GM18498 (cell line): Measurements from ENCODE around the gene POU2F2.

ENCODE experiments used
- ATAC-seq: cut with Tn5 transposase; IDR thresholded peaks from one replicate; pipeline ENCODE4 v1.9.1; 2021; ENCODE audit warnings: mild to moderate bottlenecking, moderate library complexity; ENCODE audit not compliant: unreplicated experiment

The POU2F2 gene

DNA sequence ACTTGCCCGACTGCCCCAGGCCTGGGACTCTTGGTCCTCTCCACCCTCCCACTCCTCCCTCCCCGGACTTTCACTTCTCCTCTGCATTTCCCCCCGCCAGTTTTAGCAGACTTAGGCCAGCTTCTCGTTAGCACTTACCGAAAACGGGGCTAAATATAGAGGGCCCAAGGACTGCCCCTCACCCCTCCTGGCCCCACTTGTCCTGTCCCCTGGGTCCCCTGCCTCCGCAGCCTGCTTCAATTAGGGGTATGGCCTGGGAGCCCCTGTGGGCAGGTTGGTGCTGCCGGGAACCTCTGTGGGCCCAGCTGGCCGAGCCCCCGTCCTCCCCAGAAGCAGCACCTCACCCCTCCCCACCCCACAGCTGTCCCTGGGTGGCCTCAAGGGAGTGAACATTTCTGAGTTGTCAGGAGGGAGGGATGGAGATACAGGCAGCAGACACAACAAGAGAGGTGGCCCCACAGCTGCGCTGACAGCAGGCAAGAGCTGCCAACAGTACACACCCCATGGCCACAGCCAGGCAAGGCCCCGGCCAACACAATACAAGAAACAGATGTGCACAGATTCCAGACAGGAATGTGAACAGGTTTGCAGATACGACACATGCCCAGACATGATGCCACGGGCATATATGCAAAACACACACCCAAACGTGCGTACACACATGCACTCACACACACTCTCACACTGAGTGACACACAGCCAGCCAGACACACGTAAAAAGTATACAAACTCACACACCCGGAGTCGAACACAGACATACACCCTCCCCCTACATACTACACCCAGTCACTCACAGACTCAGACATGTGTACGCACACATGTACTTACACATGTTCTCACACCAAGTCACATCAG is 2.6 kb downstream of the POU2F2 start:
- ATAC-seq, result peak; percentile 62

DNA sequence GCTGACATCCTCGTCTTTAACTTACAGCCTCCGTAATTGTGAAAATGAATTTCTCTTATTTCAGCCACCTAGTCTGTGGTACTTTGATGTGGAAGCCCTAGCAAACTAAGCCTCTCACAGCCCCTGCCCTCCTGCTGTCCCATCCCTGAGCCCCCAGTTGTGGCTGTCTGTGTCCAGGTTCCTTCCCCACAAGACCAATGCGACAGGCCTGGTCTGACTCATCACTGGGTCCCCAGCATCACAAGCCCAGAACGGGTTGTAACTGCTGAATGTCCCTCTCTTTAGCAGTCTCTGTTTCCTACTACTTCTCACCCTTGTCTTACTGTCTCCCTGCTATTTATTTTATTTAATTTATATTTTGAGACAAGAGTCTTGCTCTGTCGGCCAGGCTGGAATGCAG is 5.7 kb downstream of the POU2F2 start:
- no peak for ATAC-seq

DNA sequence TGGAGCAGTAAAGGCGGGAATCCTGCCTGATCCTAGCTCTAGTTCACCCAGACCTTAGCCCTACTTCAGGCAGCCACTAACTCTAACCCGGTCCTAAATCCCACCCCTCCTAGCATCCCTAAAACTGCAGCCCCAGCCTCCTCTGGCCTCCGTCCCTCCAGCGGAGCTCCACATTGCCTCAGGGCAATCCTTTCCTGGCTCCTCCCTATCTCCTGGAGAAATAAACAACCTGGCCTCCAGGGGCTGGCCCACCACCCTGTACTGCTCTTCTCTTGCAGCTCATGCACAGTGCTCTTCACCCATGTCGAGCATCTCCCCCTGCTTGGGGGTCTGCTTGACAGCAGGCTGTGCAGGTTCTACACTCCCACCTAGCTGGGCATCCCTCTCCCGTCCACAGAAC is 6.7 kb downstream of the POU2F2 start:
- no peak for ATAC-seq

DNA sequence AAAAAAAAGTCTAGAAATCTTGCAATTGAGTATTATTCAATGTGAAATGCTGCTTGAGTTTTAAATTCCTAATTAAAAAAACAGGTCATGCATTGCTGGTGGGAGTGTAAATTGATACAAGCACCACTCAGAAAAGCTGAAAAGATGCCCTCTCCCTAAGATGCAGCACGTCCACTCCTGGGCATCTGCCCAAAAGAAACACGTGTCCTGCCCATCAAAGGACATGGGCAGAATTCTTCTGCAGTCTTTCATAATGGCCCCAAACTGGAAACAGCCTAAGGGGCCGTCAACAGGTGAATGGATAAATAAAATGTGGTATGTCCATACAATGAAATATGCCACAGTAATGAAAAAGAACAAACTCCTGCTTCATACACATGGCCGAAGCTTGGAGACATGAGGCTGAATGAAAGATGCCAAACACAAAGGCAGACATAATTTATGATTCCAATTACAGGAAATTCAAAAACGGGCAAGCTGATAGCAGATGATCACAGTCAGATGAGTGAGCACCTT is 7.8 kb downstream of the POU2F2 start:
- no peak for ATAC-seq

DNA sequence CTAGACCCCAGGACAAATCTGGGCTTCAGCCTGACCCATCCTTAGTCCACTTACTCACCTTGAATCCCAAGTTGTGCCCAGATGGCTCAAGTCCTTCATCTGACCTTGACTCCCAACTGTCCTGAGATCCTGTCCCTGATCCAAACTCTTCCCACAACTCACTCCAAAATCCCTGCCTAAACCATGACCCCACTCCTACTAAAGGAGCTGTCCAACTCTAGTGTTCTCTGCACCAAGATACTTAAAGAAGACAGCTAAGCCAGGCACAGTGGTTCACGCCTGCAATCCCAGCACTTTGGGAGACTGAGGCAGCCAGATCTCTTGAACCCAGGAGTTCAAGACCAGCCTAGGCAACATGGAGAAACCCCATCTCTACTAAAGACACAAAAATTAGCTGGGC is 8.5 kb downstream of the POU2F2 start:
- no peak for ATAC-seq

DNA sequence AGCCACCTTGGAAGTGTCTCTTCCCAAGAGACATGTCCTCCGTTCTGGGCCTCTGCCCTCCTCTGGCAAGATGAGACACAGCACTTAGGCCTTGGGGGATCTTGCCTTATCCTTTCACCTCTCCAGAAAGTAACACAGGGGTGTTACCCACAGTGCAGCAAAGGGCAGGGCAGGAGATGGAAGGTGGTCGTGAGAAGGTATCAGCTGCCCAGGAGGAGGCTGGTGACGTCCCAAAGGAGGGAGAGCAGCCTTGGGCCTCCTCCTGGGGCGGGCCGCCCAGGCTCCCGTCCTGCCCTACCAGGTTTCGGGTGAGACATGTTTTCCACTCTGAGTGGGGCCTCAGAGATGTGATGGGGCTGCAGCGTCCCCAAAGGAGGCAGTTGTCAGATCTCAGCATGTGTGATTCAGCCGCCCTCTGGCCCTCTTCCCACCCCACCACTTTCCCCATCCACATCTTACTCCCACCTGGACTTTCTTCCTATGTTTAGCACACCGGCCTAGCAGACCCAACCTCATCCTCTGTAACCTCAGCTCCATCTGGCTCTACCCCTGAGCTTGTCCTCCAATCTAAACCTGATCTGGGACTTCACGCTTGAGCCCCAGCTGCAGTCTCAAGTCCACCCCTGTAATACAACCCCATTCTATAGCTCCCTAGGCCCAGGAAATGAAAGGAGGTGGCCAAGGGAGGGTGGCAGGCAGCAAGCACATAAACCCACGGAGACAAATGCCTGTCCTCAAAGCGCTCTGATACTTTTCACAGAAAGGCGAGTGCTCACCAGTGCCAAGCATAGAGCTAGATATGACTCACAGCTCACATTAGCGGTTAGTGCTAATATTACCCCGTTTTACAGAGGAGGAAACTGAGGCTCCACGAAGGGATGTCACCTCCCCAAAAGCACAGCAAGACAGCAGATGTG is 9.3 kb downstream of the POU2F2 start:
- no peak for ATAC-seq

DNA sequence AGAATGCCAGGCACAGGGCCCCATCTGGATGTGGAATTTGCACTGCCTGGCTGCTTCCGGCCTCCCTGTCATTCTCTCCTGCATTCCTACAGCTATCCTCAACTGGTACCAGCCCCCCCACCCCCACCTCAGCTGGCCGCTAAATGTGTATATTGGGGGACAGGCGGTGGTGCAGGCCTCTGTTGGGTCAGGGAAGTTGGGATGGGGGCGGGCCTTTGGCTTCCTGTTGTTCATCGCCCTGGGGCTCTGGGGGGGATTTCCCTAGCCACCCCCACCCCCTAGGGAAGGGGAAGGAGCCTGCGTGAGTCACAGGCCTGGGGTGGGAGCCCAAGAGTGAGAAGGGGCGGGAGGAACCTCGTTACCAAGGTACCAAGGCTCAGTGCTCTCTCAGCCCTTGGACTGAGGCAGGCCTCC is 10.6 kb downstream of the POU2F2 start:
- no peak for ATAC-seq

DNA sequence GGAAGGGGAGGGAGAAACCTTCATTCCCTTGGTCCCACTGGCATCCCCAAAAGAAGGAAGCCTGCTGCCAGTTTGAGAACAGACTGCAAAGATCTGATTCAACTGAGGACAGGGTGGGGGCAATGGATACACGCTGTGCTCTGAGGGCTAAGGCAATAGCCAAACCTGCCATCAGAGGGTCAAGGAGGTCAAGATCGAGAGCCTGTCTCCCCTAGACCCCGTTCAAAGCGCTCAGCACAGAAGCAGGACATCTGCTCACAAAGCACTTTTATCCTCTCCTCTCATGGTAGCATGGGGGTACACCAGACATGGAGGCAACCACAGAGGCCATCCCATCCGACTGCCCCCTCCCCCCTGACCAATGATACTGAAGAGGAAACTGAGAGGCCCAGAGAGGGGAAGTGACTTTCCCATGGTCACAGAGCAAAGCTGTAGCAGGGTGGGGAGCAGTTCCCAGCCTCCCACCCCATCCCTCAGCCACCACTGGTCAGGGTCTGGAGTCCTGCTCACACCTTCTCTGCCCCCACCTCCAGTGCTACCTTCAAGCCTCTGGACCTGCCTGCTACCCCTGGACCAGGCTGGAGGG is 11.1 kb downstream of the POU2F2 start:
- ATAC-seq, result no peak

DNA sequence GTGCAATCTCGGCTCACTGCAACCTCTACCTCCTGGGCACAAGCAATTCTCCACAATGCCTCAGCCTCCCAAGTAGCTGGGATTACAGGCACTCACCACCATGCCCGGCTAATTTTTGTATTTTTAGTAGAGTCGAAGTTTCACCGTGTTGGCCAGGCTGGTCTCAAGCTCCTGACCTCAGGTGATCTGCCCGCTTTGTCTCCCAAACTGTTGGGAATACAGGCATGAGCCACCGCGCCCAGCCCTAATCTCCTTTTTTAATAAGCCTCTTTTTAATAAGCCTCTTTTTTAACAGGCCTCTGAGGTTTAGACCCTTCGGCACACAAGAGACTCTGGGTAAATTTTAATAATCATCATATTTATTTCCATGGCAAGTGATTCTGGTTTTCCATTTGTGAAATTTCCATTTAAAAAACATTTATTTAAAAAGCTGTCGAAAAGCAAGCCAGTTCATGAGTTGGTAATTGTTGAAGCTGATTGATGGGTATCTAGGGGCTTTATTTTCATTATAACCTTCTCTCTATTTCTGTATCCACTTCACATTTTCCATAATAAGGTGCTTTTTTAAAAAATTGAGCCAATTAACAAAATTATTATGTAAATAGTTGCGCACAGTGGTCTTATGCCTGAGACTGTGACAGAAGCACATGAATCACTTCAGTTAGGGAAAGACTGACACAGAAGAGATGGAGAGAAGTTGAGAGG is 11.8 kb downstream of the POU2F2 start:
- no peak for ATAC-seq

DNA sequence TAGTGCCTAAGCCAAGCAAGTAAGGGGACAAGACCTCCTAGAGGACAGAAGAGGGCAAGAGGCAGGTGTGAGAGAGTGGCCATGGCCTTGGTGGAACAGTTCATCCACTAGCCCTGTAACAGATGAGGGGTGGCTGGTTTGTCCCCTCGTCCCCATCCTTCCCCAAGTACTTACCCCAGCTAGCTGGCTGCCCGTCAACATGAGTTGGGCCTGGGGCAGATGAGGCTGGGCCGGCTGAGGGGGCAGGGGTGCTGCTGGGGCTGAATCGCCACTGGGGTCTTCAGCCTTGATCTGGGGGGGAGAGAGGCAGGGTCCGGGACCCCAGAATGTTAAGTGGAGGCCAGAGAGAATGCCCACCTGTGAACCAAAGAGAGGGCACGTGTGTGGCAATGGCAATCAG is 15.2 kb downstream of the POU2F2 start:
- ATAC-seq, result no peak

DNA sequence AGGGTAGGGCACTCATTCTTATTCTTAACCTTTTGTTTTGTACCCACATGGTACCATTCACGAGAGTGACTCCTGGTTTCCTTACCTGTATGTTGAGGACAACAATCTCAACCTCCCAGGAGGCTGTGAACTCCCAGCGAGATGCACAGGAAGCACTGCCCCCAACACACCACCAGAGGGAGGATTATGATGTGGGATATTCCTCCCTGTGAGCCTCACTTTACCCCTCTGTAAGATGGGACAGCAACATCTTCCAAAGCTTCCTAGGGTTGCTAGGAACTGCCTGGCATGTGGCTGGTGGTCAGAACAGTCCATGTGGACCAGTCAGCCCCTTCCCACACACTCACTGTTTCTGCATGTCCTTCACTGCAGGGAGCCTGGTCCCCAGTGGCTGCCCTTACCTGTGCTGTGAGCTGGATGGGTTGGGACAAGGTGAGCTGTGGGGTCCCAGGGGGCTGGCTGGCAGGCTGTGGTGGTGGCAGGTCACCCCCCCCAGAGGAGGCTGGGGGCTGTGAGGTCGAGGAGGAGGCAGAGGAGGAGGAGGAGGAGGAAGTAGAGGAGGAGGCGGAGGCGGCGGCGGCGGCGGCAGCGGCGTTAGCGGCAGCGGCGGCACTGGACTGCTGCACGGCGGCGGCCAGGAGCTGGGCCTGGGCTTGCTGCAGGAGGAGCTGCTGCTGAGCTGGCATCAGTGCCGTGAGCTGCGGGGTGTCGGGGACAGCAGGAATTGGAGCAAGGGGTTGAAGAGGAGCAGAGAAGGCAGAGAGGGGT is 15.8 kb downstream of the POU2F2 start:
- ATAC-seq, result no peak

DNA sequence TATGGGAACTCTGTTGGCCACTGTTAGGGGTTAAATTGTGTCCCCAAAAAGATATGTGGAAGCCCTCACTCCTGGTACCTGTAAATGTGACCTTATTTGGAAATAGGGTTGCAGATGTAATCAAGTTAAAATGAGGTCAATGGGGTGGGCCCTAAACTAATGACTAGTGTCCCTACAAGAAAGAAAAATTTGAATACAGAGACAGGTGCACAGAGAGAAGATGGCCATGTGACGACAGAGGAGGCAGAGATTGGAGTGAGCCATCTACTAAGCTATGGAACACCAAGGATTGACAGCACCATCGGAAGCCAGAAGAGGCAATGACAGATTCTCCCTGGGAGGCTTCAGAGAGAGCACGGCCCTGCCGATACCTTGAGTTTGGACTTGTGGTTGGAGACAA is 16.5 kb downstream of the POU2F2 start:
- ATAC-seq, result no peak

DNA sequence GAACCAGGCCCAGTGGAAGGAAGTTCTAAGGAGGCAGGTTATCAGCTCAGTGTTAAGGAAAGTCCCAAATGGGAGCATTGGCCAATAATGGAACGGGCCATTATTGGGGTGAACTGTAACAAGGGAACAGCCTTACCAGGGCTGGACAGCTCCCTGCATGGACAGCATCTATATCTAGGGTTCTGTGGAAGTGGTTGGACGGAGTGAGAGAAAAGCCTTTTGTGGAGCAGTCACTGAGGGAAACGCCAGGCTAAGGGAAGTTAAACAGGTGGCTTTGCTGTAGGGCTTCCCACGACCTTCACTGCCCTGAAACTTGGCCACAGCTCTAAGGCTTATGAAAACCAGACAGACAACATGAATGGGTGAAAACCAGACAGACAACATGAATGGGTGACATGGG is 17.0 kb downstream of the POU2F2 start:
- ATAC-seq, result no peak

DNA sequence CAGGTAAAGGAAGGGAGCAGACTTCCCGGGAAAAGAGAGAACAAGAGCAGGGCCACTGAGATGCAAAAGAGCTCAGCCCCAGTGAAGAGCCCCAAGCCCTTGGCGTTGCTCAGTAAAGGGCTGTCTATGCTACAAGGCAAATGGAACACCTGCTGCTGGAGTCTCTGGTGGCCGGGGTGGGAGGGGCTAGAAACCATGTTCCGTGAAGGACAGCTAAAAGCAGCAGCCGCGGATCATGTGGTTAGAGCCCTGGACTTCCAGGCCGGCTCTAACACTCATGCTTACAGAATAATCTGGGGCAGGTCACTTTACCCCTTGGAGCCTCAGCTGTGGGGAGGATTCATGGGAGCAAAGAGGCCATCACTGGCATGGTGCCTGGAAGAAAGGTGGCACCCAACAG is 17.8 kb downstream of the POU2F2 start:
- ATAC-seq, result peak; percentile 59

DNA sequence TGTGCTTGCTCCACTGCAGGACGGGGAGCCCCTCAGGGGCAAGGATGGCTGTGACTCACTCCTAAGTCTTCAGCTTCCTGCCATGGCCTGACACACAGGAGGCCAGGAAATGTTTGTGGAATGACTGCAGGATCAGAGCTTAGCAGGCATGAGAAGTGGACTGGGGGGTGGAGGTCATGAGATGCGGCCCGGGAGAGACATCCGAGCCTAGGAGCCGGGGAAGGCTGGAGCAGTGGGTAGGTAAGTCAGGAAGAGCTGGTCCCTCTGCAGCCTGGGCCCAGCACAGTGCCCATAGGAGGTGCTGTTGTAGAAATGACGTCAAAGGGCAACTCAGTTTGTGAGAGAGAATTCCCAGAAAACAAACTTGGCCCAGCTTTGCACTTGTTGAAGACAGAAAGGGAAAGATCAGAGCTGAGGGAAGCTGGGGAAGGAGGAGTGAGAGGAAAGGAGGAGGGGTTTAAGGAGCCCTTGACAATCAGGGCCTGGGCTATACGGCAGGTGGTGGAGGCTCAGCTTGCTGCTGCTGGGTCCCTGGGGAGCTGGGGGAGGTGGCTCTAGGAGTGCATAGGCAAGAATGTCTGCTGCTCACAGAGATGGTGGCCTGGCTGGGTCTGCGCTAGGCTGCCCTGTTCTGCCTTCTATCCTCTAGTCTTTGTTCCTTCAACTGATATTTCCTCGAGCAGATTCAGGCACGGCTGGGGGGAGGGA is 18.5 kb downstream of the POU2F2 start:
- ATAC-seq, result peak; percentile 47

DNA sequence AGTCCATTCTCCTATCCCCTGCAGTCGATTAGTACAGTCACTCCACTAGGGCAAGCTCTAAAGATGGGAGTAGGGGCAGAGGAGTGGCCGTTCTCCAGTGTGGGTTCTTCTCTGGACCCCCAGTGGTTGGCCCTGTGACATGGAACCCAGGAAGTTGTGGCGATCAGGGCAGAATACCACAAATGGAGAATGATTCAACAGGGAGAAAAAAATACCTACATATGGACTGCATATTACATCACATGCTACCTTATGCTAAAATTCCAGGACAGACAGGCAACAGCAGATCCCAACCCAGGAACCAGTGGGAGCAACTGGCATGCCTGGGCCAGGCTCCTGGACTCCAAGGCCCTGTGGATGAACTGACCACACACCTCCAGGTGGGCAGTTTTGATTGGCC is 20.4 kb downstream of the POU2F2 start:
- no peak for ATAC-seq

DNA sequence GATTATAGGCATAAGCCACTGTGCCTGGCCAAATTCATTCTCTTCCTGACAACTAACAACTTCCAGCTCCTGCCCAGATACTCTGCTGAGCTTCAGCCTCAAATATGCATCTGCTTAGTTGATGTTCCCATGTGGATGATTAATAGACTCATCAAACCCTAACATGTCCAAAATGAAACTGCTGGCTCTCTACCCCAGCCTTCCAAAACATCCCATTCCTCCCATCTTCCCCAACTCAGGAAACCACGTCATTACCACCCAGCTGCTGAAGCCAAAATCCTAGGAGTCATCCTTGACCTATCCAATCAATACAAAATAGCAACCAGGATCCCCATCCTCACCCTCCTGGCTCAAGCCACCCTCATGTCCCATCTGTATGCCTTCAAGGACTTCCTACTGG is 20.9 kb downstream of the POU2F2 start:
- no peak for ATAC-seq

DNA sequence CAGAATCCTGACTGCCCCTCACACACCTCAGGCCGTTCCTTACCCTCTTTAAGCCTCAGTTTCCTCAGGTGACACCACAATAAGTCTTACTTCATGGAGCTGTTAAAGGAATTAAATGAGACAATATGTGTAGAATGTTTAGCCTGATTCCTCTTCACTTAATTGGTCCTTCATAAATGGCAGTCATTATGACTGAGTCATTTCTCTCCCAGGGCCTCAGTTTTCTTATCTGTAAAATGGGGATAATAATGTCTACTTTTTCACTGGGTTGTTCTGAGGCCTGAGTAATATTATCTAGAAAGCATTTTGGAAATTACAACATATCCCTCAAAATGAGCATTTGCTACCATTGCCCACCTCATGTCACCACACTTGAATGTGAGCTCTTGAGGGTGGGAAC is 21.6 kb downstream of the POU2F2 start:
- ATAC-seq, result no peak

DNA sequence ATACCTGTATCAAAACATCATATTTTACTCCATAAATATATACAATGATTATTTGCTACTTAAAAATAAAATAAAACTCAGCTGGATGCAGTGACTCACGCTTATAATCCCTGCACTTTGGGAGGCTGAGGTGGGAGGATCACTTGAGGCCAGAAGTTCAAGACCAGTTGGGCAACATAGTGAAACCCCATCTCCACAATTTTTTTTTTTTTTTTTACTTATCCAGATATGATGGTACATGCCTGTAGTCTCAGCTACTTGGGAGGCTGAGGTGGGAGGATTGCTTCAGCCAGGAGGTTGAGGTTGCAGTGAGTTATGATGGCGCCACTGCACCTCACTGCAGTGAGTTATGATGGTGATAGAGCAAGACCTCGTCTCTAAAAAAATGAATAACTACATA is 22.4 kb downstream of the POU2F2 start:
- ATAC-seq, result no peak
